Duodenal mucosa (tissue), 2 donors: ENCODE data around the gene ARL5A.

Source experiments
- H3K27ac ChIP-seq: one replicate; pipeline ENCODE4 v1.7.0; 2013; ENCODE audit warnings: low read depth, low read length
- H3K27me3 ChIP-seq, 2 donors: one replicate each; pipeline ENCODE4 v1.7.0; 2013; ENCODE audit warnings: low read length in 2 of 2, control low read depth in 1 of 2; ENCODE audit not compliant: insufficient read depth in 2 of 2, control insufficient read depth in 1 of 2
- H3K36me3 ChIP-seq, 2 donors: one replicate each; pipeline ENCODE4 v1.7.0; 2013; ENCODE audit warnings: low read length in 2 of 2, control low read depth in 1 of 2; ENCODE audit not compliant: insufficient read depth in 2 of 2, control insufficient read depth in 1 of 2
- H3K4me1 ChIP-seq, 2 donors: one replicate each; pipeline ENCODE4 v1.7.0; 2013; ENCODE audit warnings: low read length in 2 of 2, control low read depth in 1 of 2; ENCODE audit not compliant: insufficient read depth in 2 of 2, control insufficient read depth in 1 of 2
- H3K4me3 ChIP-seq, 2 donors: one replicate each; pipeline ENCODE4 v1.7.0; 2013; ENCODE audit warnings: low read length in 2 of 2, low read depth in 1 of 2
- H3K9ac ChIP-seq, 2 donors: one replicate each; pipeline ENCODE4 v1.7.0; 2013; ENCODE audit warnings: low read length in 2 of 2, low read depth in 1 of 2
- H3K9me3 ChIP-seq, 2 donors: one replicate each; pipeline ENCODE4 v1.7.0; 2013; ENCODE audit warnings: low read length in 2 of 2, control low read depth in 1 of 2; ENCODE audit not compliant: control insufficient read depth in 1 of 2

ARL5A gene

GRCh38 chr2:151760139-151760650 lies 68.0 kb downstream of the ARL5A start:
- Histone ChIP-seq H3K9me3 (no peaks in the 10 kb centered on the region), H3K27ac (no peak overlapping the region), H3K4me1 (no peaks in the 10 kb centered on the region), H3K9ac (no peak overlapping the region), H3K27me3 (no peaks in the 10 kb centered on the region), H3K36me3 (no peaks in the 10 kb centered on the region), H3K4me3 (no peak overlapping the region)

- Histone ChIP-seq H3K27ac (no peak overlapping the region), H3K9me3 (no peaks in the 10 kb centered on the region), H3K4me1 (no peaks in the 10 kb centered on the region), H3K27me3 (no peaks in the 10 kb centered on the region), H3K4me3 (no peak overlapping the region), H3K9ac (no peak overlapping the region), H3K36me3 (no peaks in the 10 kb centered on the region)
These were observed 69.5 kb downstream of the ARL5A start for GRCh38 chr2:151758744-151759143.

GRCh38 chr2:151757861-151758260 lies 70.4 kb downstream of the ARL5A start:
- H3K36me3 ChIP-seq = no peaks in the 10 kb centered on the region
- no peak overlapping the region for H3K9ac ChIP-seq
- H3K4me1 ChIP-seq = no peaks in the 10 kb centered on the region
- no peak overlapping the region for H3K4me3 ChIP-seq
- no peak overlapping the region for H3K27ac ChIP-seq
- no peaks in the 10 kb centered on the region for H3K9me3 ChIP-seq
- no peaks in the 10 kb centered on the region for H3K27me3 ChIP-seq

- no peaks in the 10 kb centered on the region for H3K4me1 ChIP-seq
- no peak overlapping the region for H3K4me3 ChIP-seq
- no peaks in the 10 kb centered on the region for H3K9me3 ChIP-seq
- H3K36me3 ChIP-seq = no peaks in the 10 kb centered on the region
- H3K9ac ChIP-seq = no peak overlapping the region
- H3K27ac ChIP-seq = no peak overlapping the region
- no peaks in the 10 kb centered on the region for H3K27me3 ChIP-seq
These were observed 71.4 kb downstream of the ARL5A start for GRCh38 chr2:151756820-151757219.

GRCh38 chr2:151754253-151754897 lies 73.8 kb downstream of the ARL5A start:
- H3K27me3 ChIP-seq = no peaks in the 10 kb centered on the region
- H3K4me3 ChIP-seq = no peak overlapping the region
- H3K27ac ChIP-seq = no peak overlapping the region
- H3K9ac ChIP-seq = no peak overlapping the region
- H3K36me3 ChIP-seq = no peaks in the 10 kb centered on the region
- H3K9me3 ChIP-seq = no peaks in the 10 kb centered on the region
- H3K4me1 ChIP-seq = no peaks in the 10 kb centered on the region

GRCh38 chr2:151753540-151753939 lies 74.7 kb downstream of the ARL5A start:
- Histone ChIP-seq H3K4me3 (no peak overlapping the region), H3K27me3 (no peaks in the 10 kb centered on the region), H3K36me3 (no peaks in the 10 kb centered on the region), H3K9me3 (no peaks in the 10 kb centered on the region), H3K4me1 (no peaks in the 10 kb centered on the region), H3K27ac (no peak overlapping the region), H3K9ac (no peak overlapping the region)
